RWPE1 (cell line): ENCODE results near the gene GADD45G.

Experiments used
- CTCF ChIA-PET: fragments of 350-600 bp; sonication (Branson Sonifier 250); formaldehyde crosslinking; extraction: SDS; loops from one replicate; lab custom pipeline; 2021; lab: Yijun Ruan, JAX
- POLR2A ChIA-PET: fragments of 400-600 bp; formaldehyde crosslinking; extraction: SDS; loops from one replicate; lab custom pipeline; 2020; ENCODE audit warnings: antibody characterized with exemption; ENCODE audit not compliant: low non-redundant PET; lab: Yijun Ruan, JAX
- DNase-seq: peaks from one replicate; pipeline ENCODE4 v3.0.0; 2012; ENCODE audit warnings: low spot score
- H3K27ac ChIP-seq: fragments of 450-650 bp; 2 replicates; pipeline ENCODE4 v1.5.1; 2017
- CTCF ChIP-seq: fragments of 450-650 bp; conservative IDR thresholded peaks from 2 replicates; pipeline ENCODE4 v1.5.1; 2017; ENCODE audit warnings: low read depth, mild to moderate bottlenecking

GADD45G gene

DNA sequence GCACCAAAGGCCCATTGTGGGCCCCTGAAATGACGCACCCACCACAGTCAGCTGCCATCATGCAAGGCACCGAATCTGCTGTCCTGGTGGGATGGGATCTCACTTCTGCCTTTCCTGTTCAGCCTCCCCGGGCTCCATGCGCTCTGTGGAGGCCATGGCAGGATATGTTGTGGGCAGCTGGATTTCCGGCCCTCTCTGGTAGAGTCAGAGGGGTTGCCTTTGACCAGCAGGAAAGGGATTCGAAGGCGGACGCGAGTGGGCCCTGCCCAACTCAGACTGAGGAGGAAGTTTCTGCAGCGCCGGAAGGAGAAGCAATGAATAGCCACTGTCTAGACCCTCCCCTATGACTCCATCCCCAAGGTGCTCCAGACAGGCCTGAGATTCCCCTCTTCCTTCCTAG, 35.5 kb downstream of the GADD45G start:
- CTCF ChIA-PET = no interaction called here
- DNase-seq = no peak
- POLR2A ChIA-PET = no interaction called here
- no peak overlapping the region for H3K27ac ChIP-seq
- no peak for TF ChIP-seq CTCF

DNA sequence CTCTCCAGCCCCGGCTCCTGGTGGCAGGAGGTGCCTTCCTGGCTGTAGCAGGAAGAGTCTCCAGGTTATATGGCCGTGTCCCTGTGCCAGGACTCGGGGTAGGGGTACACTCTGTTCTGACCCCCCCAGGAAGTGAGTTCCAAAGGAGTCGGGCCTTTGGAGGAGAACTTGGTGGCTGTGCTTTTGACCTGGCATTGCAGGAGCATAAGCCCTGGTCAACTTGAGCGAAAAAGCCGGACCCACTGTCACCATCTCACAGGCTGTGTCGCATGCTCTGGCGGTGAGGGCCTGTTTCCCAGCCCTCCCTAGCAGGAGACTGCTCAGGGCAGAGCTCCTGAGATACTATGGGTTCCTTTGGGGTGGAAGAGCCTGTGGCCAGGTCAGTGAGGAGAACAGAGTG, 36.0 kb downstream of the GADD45G start:
- CTCF ChIA-PET = no interaction called here
- no peak overlapping the region for H3K27ac ChIP-seq
- no peak for TF ChIP-seq CTCF
- no peak for DNase-seq
- POLR2A ChIA-PET = no interaction called here

GRCh38 chr9:89641980-89642379, 37.2 kb downstream of the GADD45G start:
- ChIA-PET CTCF (interaction anchor here (0.6 kb wide), 2 partner anchors 359 to 403 kb away, joined by 4 to 6 read pairs; no protein-coding TSS in a partner anchor), POLR2A (no interaction called here)
- no peak overlapping the region for H3K27ac ChIP-seq
- TF ChIP-seq CTCF = no peak
- no peak for DNase-seq

DNA sequence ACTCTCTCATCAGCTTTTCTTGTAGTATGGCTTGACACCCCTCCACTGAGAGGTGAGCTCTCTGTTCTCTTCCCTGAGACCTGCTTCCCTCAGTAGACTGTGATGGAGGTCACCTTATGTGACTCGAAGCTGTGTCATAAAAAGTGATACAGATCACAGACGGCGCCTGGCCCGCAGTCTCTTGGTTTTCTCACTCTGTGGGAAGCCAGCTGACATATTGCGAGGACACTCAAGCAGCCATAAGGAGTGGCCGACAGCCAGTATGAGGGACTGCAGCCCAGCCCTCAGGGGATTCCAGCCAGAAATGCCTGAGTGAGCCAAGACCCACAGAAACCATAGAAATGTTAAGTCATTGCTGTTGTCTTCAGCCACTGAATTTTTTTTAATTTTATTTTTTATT, 38.0 kb downstream of the GADD45G start:
- no peak for TF ChIP-seq CTCF
- no peak overlapping the region for H3K27ac ChIP-seq
- POLR2A ChIA-PET = no interaction called here
- CTCF ChIA-PET = interaction anchor here (0.6 kb wide), 1 partner anchor 358 kb away, joined by 6 read pairs; no protein-coding TSS in a partner anchor
- no peak for DNase-seq

- POLR2A ChIA-PET = no interaction called here
- CTCF ChIA-PET = no interaction called here
- DNase-seq = no peak
These were observed 41.6 kb downstream of the GADD45G start for GRCh38 chr9:89646189-89646939.

GRCh38 chr9:89647366-89648128, 42.7 kb downstream of the GADD45G start:
- ChIA-PET CTCF (interaction anchor here (0.8 kb wide), 1 partner anchor 10 kb away, joined by 3 read pairs; no protein-coding TSS in a partner anchor), POLR2A (no interaction called here)
- DNase-seq = no peak
- H3K27ac ChIP-seq = no peak overlapping the region
- TF ChIP-seq CTCF = no peak

More at GRCh38 chr9:89646189-89646939, 41.6 kb downstream of the GADD45G start:
- TF ChIP-seq CTCF = no peak
- no peak overlapping the region for H3K27ac ChIP-seq
